HG02938 (cell line): ENCODE measurements around the gene GNPDA2.

ENCODE experiments used
- ATAC-seq: cut with Tn5 transposase; IDR thresholded peaks from one replicate; pipeline ENCODE4 v1.9.1; 2021; ENCODE audit warnings: mild to moderate bottlenecking, moderate library complexity; ENCODE audit not compliant: unreplicated experiment

Gene GNPDA2

GRCh38 chr4:44684648-44685047 is 41.7 kb downstream of the GNPDA2 start:
- no peak for ATAC-seq

DNA sequence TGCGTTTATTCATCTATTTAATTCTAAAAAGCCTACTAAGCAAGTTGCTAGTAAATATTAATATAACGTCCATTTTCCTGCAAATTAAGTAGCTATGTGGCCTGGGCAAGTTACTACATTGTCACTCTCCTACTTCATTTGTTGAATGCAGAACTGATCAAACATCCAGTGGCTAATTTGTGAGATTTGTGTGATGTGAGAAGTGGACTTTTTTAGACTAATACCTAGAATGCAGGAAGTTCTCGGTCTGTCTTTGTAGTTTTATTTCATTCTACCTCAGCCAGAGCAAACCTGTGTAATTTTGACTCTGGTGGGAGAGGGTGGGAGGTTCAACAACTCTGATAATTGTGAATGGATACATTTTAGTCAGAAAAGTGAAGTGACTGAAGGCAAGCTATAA is 47.3 kb downstream of the GNPDA2 start:
- ATAC-seq: peak; percentile 14

DNA sequence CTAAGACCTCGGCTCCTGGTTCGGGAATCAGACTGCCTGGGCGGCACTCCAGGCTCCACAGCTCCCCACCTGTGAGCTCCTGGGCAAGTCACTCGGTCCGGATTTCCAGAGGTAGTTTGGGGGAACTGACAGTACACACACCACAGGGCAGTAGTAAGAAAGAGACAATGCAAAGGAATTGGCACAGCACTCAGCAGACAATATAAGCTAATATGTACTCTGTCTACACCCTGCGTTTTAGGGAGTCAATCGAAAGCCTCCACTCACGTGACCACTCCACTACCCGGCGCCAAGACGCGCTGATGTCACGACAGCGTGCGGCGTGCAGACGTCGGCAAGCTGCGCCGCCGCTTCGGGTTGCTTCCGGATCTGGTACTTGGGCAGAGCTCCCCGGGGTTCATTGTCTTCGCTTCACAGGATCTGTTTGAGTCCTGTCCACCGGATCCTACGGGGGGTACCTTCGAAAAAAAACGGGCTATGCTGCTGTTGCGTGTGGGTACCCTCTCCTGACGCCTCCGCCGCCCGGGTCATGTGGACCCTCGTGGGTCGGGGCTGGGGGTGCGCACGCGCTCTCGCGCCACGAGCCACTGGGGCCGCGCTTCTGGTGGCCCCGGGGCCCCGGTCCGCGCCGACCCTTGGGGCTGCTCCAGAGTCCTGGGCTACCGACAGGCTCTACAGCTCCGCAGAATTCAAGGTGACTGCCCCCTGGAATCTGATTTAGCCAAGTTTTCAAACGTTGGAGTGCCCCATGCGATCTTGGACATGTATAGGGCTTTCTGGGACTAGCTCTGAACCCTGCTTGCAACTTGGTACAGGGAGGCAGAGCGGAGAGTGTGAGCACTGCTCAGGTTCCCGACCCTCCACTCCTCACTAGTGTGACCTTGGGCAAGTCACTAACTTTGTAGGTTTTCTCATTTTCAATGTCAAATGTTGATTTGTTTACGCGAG is 48.0 kb downstream of the GNPDA2 start, which contains the start of gene GUF1:
TSS of gene GUF1 (plus strand) at position 327 of the 948 bp plus-strand sequence. CDS start at position 530, 203 bp downstream.
- ATAC-seq: peak; percentile 94

DNA sequence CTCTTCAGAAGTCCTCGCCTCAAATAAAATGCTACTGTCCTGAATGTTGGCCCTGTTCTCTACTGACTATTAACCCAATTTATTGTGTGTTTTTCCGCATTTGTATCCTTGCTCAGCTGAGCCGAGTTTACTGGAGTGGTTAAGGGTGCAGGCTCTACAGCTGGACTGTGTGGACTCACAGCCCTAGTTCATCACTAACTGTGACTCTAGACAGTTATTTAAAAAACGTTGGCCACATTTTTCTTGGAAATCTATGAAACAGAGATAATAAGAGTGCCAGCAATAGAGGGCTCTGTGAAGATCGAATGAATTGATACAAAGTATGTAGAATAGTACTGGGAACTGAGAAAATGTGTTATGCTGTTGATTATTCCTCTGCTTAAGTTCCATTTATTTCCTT is 51.0 kb downstream of the GNPDA2 start:
- no peak for ATAC-seq

DNA sequence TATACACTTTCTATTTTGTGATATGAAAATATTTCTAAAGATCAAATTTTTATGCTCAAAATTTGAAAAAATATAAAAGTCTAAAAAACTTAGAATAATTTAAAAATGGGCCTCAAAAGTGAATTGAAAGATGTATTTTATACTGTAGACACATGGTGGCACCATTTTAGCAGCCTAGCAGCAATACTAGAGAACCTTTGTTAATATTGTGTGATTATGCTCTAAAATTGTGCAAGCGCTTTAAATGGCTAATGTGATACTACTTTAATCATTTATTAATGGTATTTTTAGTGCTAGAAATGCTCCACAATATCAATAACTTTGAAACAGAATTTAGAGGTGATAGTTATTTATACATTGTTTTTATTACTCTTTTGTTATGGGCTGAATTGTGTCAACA is 51.9 kb downstream of the GNPDA2 start:
- no peak for ATAC-seq

DNA sequence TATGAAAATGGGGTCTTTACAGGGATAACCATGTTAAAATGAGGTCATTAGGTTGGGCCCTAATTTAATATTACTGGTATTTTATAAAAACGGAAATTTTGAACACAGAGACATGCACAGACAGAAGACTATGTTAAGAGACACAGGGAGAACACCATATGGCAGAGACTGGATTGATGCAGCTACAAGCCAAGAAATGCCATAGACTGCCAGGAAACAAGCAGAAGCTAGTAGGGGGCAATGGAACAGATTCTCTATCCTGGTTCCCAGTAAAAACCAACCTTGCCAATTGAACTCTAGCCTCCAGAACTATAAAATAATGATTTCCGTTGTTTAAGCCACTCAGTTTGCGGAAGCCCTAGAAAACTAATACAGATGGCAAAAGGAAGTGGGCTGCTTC is 54.7 kb downstream of the GNPDA2 start:
- ATAC-seq: no peak

- ATAC-seq: no peak
Observed at GRCh38 chr4:44670506-44671199, 55.7 kb downstream of the GNPDA2 start.

DNA sequence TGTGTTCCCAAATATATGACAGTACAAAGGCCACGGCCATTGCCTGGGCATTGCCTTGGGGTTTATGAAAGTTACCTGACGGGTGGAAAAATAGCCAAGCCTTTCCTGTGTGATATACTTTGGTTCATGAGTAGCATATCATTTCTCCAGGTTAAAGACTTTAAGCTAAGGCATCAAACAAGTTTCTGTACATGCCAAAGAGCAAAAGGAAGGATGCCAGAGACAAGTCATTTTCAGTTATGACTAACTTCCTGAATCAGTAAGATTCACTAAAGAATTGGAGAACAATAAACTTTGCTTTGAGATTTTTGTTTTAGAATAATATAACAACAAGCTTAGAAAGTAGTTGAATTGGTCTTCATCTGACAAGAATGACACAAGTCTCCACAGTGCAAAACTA is 57.8 kb downstream of the GNPDA2 start:
- ATAC-seq: no peak

DNA sequence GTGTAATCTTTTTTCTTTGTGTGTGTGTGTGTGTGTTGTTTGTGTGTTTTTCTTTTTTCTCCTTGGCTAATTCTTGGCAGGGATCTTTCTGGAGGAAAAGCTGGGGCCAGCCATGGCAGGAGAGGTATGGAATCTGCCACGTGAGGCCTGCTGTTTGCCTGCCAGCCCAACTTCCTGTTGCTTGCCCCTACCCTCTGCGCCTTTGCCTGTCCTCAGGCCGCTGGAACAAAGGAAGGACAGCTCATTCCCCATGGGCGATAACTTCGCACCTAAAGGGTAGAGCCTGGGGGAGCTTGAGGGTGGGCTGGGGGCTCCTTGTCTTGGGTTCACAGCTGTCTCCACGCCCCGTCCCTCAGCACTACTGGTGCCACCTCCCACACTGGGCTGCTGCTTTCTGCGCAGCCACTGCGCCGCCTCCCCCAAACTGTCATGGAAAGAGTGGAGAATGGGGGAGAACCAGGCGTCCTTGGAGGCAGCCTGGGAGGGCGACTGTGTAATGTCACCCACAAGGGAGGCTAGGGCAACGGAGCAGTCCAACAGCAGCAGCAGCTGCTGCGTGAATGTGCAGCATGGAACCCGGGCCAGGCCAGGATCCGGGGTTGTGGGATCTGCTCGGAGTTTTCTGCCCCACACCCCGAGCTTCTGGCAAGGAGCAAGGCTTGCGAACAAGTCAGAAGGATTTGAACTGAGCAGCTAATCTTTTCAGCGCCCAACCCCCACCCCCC is 62.7 kb downstream of the GNPDA2 start:
- no peak for ATAC-seq

DNA sequence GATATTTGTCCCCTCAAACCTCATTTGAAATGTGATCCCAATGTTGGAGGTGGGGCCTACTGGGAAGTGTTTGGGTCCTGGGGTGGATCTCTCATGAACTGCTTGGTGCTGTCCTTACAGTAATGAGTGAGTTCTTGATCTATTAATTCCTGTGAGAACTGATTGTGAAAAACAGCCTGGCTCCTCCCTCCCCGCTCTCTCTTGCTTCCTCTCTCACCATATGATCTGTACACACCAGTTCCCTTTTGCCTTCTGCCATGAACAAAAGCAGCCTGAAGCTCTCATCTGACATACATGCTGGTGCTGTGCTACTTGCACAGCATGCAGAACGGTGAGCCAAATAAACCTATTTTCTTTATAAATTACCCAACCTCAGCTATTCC is 63.7 kb downstream of the GNPDA2 start:
- ATAC-seq: no peak

- no peak for ATAC-seq
Observed at GRCh38 chr4:44661940-44662622, 64.3 kb downstream of the GNPDA2 start.

- ATAC-seq: no peak
Observed at GRCh38 chr4:44660396-44660795, 66.0 kb downstream of the GNPDA2 start.

DNA sequence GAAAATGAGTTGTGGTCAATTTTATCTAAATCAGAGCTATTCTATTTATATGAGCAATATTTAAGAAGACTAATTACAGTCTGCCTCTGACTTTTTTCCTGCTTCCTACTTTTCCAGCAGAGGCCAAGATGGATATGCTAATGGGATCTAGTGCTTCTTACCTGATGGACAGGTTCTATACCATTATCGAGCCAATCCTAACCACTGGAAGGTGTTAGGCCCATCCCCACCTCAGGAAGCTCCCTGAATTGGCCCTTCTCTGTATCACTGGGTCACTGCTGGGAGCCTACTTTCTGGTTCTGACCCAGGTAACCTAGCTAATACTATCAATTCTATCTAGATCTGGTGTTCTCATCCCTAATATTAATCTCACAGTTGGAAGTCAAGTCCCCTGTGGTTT is 74.4 kb downstream of the GNPDA2 start:
- ATAC-seq: no peak
